ENCODE data around the gene CLP1.

CLP1 gene

GRCh38 chr11:57674251-57674650 is 16.7 kb downstream of the CLP1 start:
- H3K4me1 ChIP-seq (ENCODE audit: control insufficient read depth in 1 of 2, insufficient read depth in 2 of 2, low read length in 2 of 2): peaks cover 4 to 6% of the 10 kb centered on the region in 2 experiments
- H3K18ac ChIP-seq (ENCODE audit: low read length): no peak overlapping the region
- no peak overlapping the region for H2AFZ ChIP-seq (ENCODE audit: insufficient read depth, low read length, poor library complexity)
- no peak for DNase-seq
- peaks cover 3% of the 10 kb centered on the region for H3K79me1 ChIP-seq (ENCODE audit: low read length)
- no peak overlapping the region for H3K4ac ChIP-seq (ENCODE audit: low read depth, low read length)
- H3K79me2 ChIP-seq (ENCODE audit: control insufficient read depth, insufficient read depth, low read length, poor library complexity): peaks cover 8% of the 10 kb centered on the region
- H3K4me3 ChIP-seq (ENCODE audit: low read depth, low read length): no peak overlapping the region
- H3K27me3 ChIP-seq (ENCODE audit: insufficient read depth, low read length): no peaks in the 10 kb centered on the region
- no peak overlapping the region for H3K4me2 ChIP-seq (ENCODE audit: low read length)
- H2BK120ac ChIP-seq (ENCODE audit: insufficient read depth, low read length, poor library complexity): no peak overlapping the region
- H3K23ac ChIP-seq (ENCODE audit: low read length): no peak overlapping the region
- no peak overlapping the region for H3K14ac ChIP-seq (ENCODE audit: low read length)
- no peak overlapping the region for H2BK12ac ChIP-seq (ENCODE audit: low read length)
- H2BK5ac ChIP-seq (ENCODE audit: low read depth, low read length, poor library complexity): no peak overlapping the region
- no peak overlapping the region for H4K8ac ChIP-seq (ENCODE audit: low read depth, low read length)
- H4K12ac ChIP-seq (ENCODE audit: low read depth, low read length): no peak overlapping the region
- H2AK5ac ChIP-seq (ENCODE audit: low read length): no peak overlapping the region
- H3K9me3 ChIP-seq (ENCODE audit: insufficient read depth, low read depth, low read length): no peaks in the 10 kb centered on the region
- H4K91ac ChIP-seq (ENCODE audit: low read depth, low read length): no peak overlapping the region
- H3K36me3 ChIP-seq (ENCODE audit: control insufficient read depth in 1 of 2, insufficient read depth in 2 of 2, low read length in 2 of 2): peaks cover 12 to 23% of the 10 kb centered on the region in 2 experiments
- H3K27ac ChIP-seq (ENCODE audit: low read depth, low read length): peak overlapping the region; percentile 27
- H3K9ac ChIP-seq (ENCODE audit: low read length): no peak overlapping the region

- H4K12ac ChIP-seq (ENCODE audit: low read depth, low read length): no peak overlapping the region
- H2BK5ac ChIP-seq (ENCODE audit: low read depth, low read length, poor library complexity): no peak overlapping the region
- H3K18ac ChIP-seq (ENCODE audit: low read length): no peak overlapping the region
- H3K27ac ChIP-seq (ENCODE audit: low read depth, low read length): peak overlapping the region; percentile 48
- H2BK12ac ChIP-seq (ENCODE audit: low read length): no peak overlapping the region
- H3K23ac ChIP-seq (ENCODE audit: low read length): no peak overlapping the region
- H2BK120ac ChIP-seq (ENCODE audit: insufficient read depth, low read length, poor library complexity): no peak overlapping the region
- no peak overlapping the region for H2AK5ac ChIP-seq (ENCODE audit: low read length)
- WGBS (ENCODE audit: extremely low coverage, insufficient coverage, insufficient read length): no CpG with 5 or more reads among the region's 3 CpGs
- no peak overlapping the region for H3K14ac ChIP-seq (ENCODE audit: low read length)
- no peak overlapping the region for H2AFZ ChIP-seq (ENCODE audit: insufficient read depth, low read length, poor library complexity)
- no peaks in the 10 kb centered on the region for H3K9me3 ChIP-seq (ENCODE audit: insufficient read depth, low read depth, low read length)
- peaks cover 2% of the 10 kb centered on the region for H3K79me2 ChIP-seq (ENCODE audit: control insufficient read depth, insufficient read depth, low read length, poor library complexity)
- H3K4me2 ChIP-seq (ENCODE audit: low read length): peak overlapping the region; percentile 10
- no peak overlapping the region for H3K9ac ChIP-seq (ENCODE audit: low read length)
- H4K91ac ChIP-seq (ENCODE audit: low read depth, low read length): no peak overlapping the region
- H3K4me1 ChIP-seq (ENCODE audit: control insufficient read depth in 1 of 2, insufficient read depth in 2 of 2, low read length in 2 of 2): peaks cover 2 to 3% of the 10 kb centered on the region in 2 experiments
- no peak overlapping the region for H3K4me3 ChIP-seq (ENCODE audit: low read depth, low read length)
- H3K79me1 ChIP-seq (ENCODE audit: low read length): no peaks in the 10 kb centered on the region
- peaks cover 12 to 23% of the 10 kb centered on the region in 2 experiments for H3K36me3 ChIP-seq (ENCODE audit: control insufficient read depth in 1 of 2, insufficient read depth in 2 of 2, low read length in 2 of 2)
- H4K8ac ChIP-seq (ENCODE audit: low read depth, low read length): no peak overlapping the region
- H3K4ac ChIP-seq (ENCODE audit: low read depth, low read length): peak overlapping the region; percentile 52
- no peaks in the 10 kb centered on the region for H3K27me3 ChIP-seq (ENCODE audit: insufficient read depth, low read length)
- peak in 1 of 2 donors; percentile 66 for DNase-seq
These were observed 17.8 kb downstream of the CLP1 start for GRCh38 chr11:57675176-57675941.

- no peak overlapping the region for H2BK5ac ChIP-seq (ENCODE audit: low read depth, low read length, poor library complexity)
- no CpG with 5 or more reads among the region's 4 CpGs for WGBS (ENCODE audit: extremely low coverage, insufficient coverage, insufficient read length)
- H3K4me3 ChIP-seq (ENCODE audit: low read depth, low read length): no peak overlapping the region
- peak overlapping the region; percentile 4 for H3K4ac ChIP-seq (ENCODE audit: low read depth, low read length)
- H2BK12ac ChIP-seq (ENCODE audit: low read length): no peak overlapping the region
- no peaks in the 10 kb centered on the region for H3K79me2 ChIP-seq (ENCODE audit: control insufficient read depth, insufficient read depth, low read length, poor library complexity)
- H4K8ac ChIP-seq (ENCODE audit: low read depth, low read length): no peak overlapping the region
- H3K4me2 ChIP-seq (ENCODE audit: low read length): no peak overlapping the region
- no peak overlapping the region for H3K18ac ChIP-seq (ENCODE audit: low read length)
- H2AK5ac ChIP-seq (ENCODE audit: low read length): no peak overlapping the region
- no peaks in the 10 kb centered on the region for H3K79me1 ChIP-seq (ENCODE audit: low read length)
- peaks cover 12 to 20% of the 10 kb centered on the region in 2 experiments for H3K36me3 ChIP-seq (ENCODE audit: control insufficient read depth in 1 of 2, insufficient read depth in 2 of 2, low read length in 2 of 2)
- H3K4me1 ChIP-seq (ENCODE audit: control insufficient read depth in 1 of 2, insufficient read depth in 2 of 2, low read length in 2 of 2): peaks cover 0 to 3% of the 10 kb centered on the region in 2 experiments
- H4K91ac ChIP-seq (ENCODE audit: low read depth, low read length): no peak overlapping the region
- H3K14ac ChIP-seq (ENCODE audit: low read length): no peak overlapping the region
- H3K9ac ChIP-seq (ENCODE audit: low read length): no peak overlapping the region
- no peak overlapping the region for H2BK120ac ChIP-seq (ENCODE audit: insufficient read depth, low read length, poor library complexity)
- no peaks in the 10 kb centered on the region for H3K9me3 ChIP-seq (ENCODE audit: insufficient read depth, low read depth, low read length)
- no peak overlapping the region for H3K27ac ChIP-seq (ENCODE audit: low read depth, low read length)
- DNase-seq: no peak
- H2AFZ ChIP-seq (ENCODE audit: insufficient read depth, low read length, poor library complexity): no peak overlapping the region
- H3K27me3 ChIP-seq (ENCODE audit: insufficient read depth, low read length): no peaks in the 10 kb centered on the region
- H3K23ac ChIP-seq (ENCODE audit: low read length): no peak overlapping the region
- H4K12ac ChIP-seq (ENCODE audit: low read depth, low read length): no peak overlapping the region
These were observed 21.8 kb downstream of the CLP1 start for GRCh38 chr11:57679396-57679795.

GRCh38 chr11:57680552-57680874 is 23.0 kb downstream of the CLP1 start:
- Histone ChIP-seq H3K4ac (ENCODE audit: low read depth, low read length) (no peak overlapping the region), H3K14ac (ENCODE audit: low read length) (no peak overlapping the region), H3K4me2 (ENCODE audit: low read length) (no peak overlapping the region), H3K79me2 (ENCODE audit: control insufficient read depth, insufficient read depth, low read length, poor library complexity) (no peaks in the 10 kb centered on the region), H3K4me1 (ENCODE audit: control insufficient read depth in 1 of 2, insufficient read depth in 2 of 2, low read length in 2 of 2) (peaks cover 0 to under 1% of the 10 kb centered on the region in 2 experiments), H2BK12ac (ENCODE audit: low read length) (no peak overlapping the region), H4K12ac (ENCODE audit: low read depth, low read length) (no peak overlapping the region), H2AK5ac (ENCODE audit: low read length) (no peak overlapping the region), H3K18ac (ENCODE audit: low read length) (no peak overlapping the region), H3K79me1 (ENCODE audit: low read length) (no peaks in the 10 kb centered on the region), H3K27ac (ENCODE audit: low read depth, low read length) (no peak overlapping the region), H3K23ac (ENCODE audit: low read length) (no peak overlapping the region), H2BK120ac (ENCODE audit: insufficient read depth, low read length, poor library complexity) (no peak overlapping the region), H2AFZ (ENCODE audit: insufficient read depth, low read length, poor library complexity) (no peak overlapping the region), H3K4me3 (ENCODE audit: low read depth, low read length) (no peak overlapping the region), H2BK5ac (ENCODE audit: low read depth, low read length, poor library complexity) (no peak overlapping the region), H3K27me3 (ENCODE audit: insufficient read depth, low read length) (no peaks in the 10 kb centered on the region), H4K8ac (ENCODE audit: low read depth, low read length) (no peak overlapping the region), H3K9ac (ENCODE audit: low read length) (no peak overlapping the region), H3K36me3 (ENCODE audit: control insufficient read depth in 1 of 2, insufficient read depth in 2 of 2, low read length in 2 of 2) (peaks cover 18 to 26% of the 10 kb centered on the region in 2 experiments), H3K9me3 (ENCODE audit: insufficient read depth, low read depth, low read length) (no peaks in the 10 kb centered on the region), H4K91ac (ENCODE audit: low read depth, low read length) (no peak overlapping the region)
- no peak for DNase-seq
- WGBS (ENCODE audit: extremely low coverage, insufficient coverage, insufficient read length): no CpG with 5 or more reads among the region's 2 CpGs
